ENCODE results near the gene SNX10. TPM values are rescaled to one million over a fixed set of nuclear protein-coding genes. Genes with fewer than 3 reads are reported as not detected.

The SNX10 gene
- total RNA-seq, 1 experiment from 2014 or later, result 16.2 TPM

GRCh38 chr7:26363465-26363864 lies 71.8 kb downstream of the SNX10 start:
- H3K36me3 ChIP-seq (replicated peaks; ENCODE audit: control insufficient read depth, insufficient read depth, low read length), result no peaks in the 10 kb centered on the region; the same call in 1 of the 2 replicates

GRCh38 chr7:26365077-26365900 lies 73.6 kb downstream of the SNX10 start:
- no peaks in the 10 kb centered on the region for H3K27me3 ChIP-seq (ENCODE audit: control insufficient read depth, insufficient read depth, low read length)
- H3K36me3 ChIP-seq (replicated peaks; ENCODE audit: control insufficient read depth, insufficient read depth, low read length), result no peaks in the 10 kb centered on the region; the same call in 1 of the 2 replicates
- H3K4me3 ChIP-seq (ENCODE audit: insufficient read depth, low read depth, low read length), result no peak overlapping the region
- no peak for DNase-seq

More at GRCh38 chr7:26363465-26363864, 71.8 kb downstream of the SNX10 start:
- H3K27me3 ChIP-seq (ENCODE audit: control insufficient read depth, insufficient read depth, low read length), result no peaks in the 10 kb centered on the region
- no peak for DNase-seq
- H3K4me3 ChIP-seq (ENCODE audit: insufficient read depth, low read depth, low read length), result no peak overlapping the region

- Histone ChIP-seq H3K27me3 (ENCODE audit: control insufficient read depth, insufficient read depth, low read length) (no peaks in the 10 kb centered on the region), H3K36me3 (replicated peaks; ENCODE audit: control insufficient read depth, insufficient read depth, low read length) (no peaks in the 10 kb centered on the region; the same call in 1 of the 2 replicates), H3K4me3 (ENCODE audit: insufficient read depth, low read depth, low read length) (no peak overlapping the region)
- no peak for DNase-seq
Measured at GRCh38 chr7:26365901-26366275, 74.2 kb downstream of the SNX10 start.

DNA sequence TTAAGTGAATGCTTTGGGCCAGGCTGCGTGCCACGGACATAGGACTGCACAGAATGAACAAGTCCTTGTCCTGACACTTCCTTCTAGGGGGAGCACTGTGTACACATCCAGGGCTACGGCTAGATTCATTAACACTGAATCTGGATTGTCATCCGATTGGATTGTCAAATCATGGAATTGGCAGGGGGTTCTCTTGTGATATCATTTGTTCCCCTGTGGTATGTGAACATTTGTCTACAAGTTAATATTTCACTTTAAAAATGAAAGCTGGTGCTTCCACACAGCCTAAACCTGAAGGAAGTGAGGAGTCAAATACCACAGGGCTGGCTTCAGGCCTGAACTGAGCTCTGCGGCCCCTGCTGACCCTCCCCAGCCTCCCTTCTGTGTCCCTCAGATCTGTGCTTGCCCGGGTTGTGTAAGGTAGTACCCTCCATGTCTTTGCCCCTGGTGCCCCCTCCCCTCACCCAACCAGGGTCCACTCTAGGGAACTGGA lies 75.6 kb downstream of the SNX10 start:
- DNase-seq, result no peak
- Histone ChIP-seq H3K27me3 (ENCODE audit: control insufficient read depth, insufficient read depth, low read length) (no peaks in the 10 kb centered on the region), H3K4me3 (ENCODE audit: insufficient read depth, low read depth, low read length) (no peak overlapping the region), H3K36me3 (replicated peaks; ENCODE audit: control insufficient read depth, insufficient read depth, low read length) (no peaks in the 10 kb centered on the region; the same call in 1 of the 2 replicates)

- Histone ChIP-seq H3K36me3 (replicated peaks; ENCODE audit: control insufficient read depth, insufficient read depth, low read length) (no peaks in the 10 kb centered on the region; the same call in 1 of the 2 replicates), H3K4me3 (ENCODE audit: insufficient read depth, low read depth, low read length) (no peak overlapping the region), H3K27me3 (ENCODE audit: control insufficient read depth, insufficient read depth, low read length) (no peaks in the 10 kb centered on the region)
- no peak for DNase-seq
Measured at GRCh38 chr7:26368542-26368941, 76.9 kb downstream of the SNX10 start.

DNA sequence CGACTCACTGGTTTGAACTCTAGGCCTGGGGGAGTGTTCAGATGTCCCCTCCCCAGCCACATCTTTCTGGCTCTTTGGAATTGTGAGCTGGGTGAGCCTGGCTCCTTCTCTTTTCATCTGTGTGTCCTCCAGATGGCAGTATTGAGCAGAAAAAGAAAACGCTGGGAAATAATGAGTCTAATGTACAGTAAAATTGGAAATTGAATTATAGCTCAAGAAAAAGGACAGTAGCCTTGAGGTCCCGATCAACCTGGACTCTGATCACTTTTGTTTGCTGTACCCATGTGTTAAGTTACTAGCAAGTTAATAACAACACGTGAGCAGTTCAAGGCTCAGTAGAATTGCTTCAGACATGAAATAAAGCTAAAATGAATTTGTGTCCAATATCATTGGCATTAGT lies 77.9 kb downstream of the SNX10 start:
- H3K27me3 ChIP-seq (ENCODE audit: control insufficient read depth, insufficient read depth, low read length), result no peaks in the 10 kb centered on the region
- no peaks in the 10 kb centered on the region; the same call in 1 of the 2 replicates for H3K36me3 ChIP-seq (replicated peaks; ENCODE audit: control insufficient read depth, insufficient read depth, low read length)
- peak; percentile 58 for DNase-seq
- H3K4me3 ChIP-seq (ENCODE audit: insufficient read depth, low read depth, low read length), result no peak overlapping the region

GRCh38 chr7:26370011-26370410 lies 78.3 kb downstream of the SNX10 start:
- Histone ChIP-seq H3K27me3 (ENCODE audit: control insufficient read depth, insufficient read depth, low read length) (no peaks in the 10 kb centered on the region), H3K36me3 (replicated peaks; ENCODE audit: control insufficient read depth, insufficient read depth, low read length) (no peaks in the 10 kb centered on the region; the same call in 1 of the 2 replicates), H3K4me3 (ENCODE audit: insufficient read depth, low read depth, low read length) (no peak overlapping the region)
- DNase-seq, result no peak

DNA sequence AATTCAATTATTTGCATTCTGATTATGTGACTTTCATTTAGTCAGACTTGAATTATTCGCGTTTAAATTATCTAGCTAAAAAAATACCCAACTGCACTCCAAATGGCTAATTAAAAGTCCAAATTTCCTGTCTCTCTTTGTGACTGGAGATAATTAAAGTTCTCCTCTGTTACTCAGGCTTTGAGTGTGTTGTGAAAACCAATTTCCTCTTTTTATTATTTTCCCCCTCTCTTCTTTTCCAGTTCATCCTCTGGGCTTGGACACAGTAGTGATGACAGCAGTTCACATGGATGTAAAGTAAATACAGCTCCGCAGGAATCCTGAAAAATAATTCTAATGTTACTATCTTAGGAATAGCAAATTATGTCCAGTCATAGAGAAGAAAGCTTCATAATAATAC lies 80.6 kb downstream of the SNX10 start:
- no peak for DNase-seq
- no peak overlapping the region for H3K4me3 ChIP-seq (ENCODE audit: insufficient read depth, low read depth, low read length)
- no peaks in the 10 kb centered on the region; the same call in 1 of the 2 replicates for H3K27me3 ChIP-seq (ENCODE audit: control insufficient read depth, insufficient read depth, low read length)

DNA sequence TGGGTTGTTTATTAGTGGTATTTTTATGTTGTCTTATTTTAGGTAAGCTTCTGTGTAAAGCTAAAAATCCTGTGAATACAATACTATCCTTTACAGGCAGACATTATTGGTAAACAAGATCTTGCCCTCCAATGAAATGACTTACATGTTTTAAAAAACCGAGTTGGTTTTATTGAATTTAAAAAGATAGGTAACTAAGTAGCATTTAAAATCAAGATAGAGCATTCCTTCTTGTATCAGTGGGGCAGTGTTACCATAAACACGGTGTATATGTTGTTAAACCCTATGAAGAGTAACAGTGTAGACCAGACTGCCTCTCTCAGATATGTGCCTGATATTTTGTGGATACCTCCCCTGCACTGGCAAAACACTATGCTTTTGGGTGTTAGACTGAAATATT lies 81.0 kb downstream of the SNX10 start:
- DNase-seq, result no peak
- Histone ChIP-seq H3K27me3 (ENCODE audit: control insufficient read depth, insufficient read depth, low read length) (no peaks in the 10 kb centered on the region; the same call in 1 of the 2 replicates), H3K4me3 (ENCODE audit: insufficient read depth, low read depth, low read length) (no peak overlapping the region), H3K36me3 (replicated peaks; ENCODE audit: control insufficient read depth, insufficient read depth, low read length) (no peaks in the 10 kb centered on the region)

More for the DNA sequence above, 80.6 kb downstream of the SNX10 start:
- H3K36me3 ChIP-seq (replicated peaks; ENCODE audit: control insufficient read depth, insufficient read depth, low read length), result no peaks in the 10 kb centered on the region

- no peak for DNase-seq
- H3K4me3 ChIP-seq (ENCODE audit: insufficient read depth, low read depth, low read length), result no peak overlapping the region
- H3K27me3 ChIP-seq (ENCODE audit: control insufficient read depth, insufficient read depth, low read length), result no peaks in the 10 kb centered on the region; the same call in 1 of the 2 replicates
- no peaks in the 10 kb centered on the region for H3K36me3 ChIP-seq (replicated peaks; ENCODE audit: control insufficient read depth, insufficient read depth, low read length)
Measured at GRCh38 chr7:26374647-26375373, 83.1 kb downstream of the SNX10 start.

DNA sequence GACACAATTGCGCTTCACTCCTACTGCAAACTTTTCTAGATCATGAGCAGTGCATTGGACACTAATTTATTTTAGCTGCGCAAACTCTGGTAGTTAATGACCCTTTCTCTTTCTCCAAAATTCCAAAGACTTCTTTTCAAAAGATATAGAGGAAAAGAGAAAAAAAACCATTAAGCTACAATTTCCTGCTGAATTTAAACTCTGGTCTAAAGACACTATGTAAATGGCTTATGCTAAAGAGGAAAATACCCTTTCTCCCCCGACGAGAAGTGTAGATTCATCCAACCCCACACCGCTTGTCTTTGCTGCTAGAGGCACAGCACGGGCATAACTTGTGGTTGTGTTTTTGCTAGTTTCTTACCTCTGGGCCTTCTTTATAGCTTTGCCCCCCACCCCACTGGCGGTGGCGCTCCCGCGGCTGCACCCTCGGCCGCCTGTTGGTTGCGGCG lies 84.1 kb downstream of the SNX10 start:
- no peaks in the 10 kb centered on the region; the same call in 1 of the 2 replicates for H3K27me3 ChIP-seq (ENCODE audit: control insufficient read depth, insufficient read depth, low read length)
- no peak for DNase-seq
- H3K36me3 ChIP-seq (replicated peaks; ENCODE audit: control insufficient read depth, insufficient read depth, low read length), result no peaks in the 10 kb centered on the region
- H3K4me3 ChIP-seq (ENCODE audit: insufficient read depth, low read depth, low read length), result peak overlapping the region; percentile 75

DNA sequence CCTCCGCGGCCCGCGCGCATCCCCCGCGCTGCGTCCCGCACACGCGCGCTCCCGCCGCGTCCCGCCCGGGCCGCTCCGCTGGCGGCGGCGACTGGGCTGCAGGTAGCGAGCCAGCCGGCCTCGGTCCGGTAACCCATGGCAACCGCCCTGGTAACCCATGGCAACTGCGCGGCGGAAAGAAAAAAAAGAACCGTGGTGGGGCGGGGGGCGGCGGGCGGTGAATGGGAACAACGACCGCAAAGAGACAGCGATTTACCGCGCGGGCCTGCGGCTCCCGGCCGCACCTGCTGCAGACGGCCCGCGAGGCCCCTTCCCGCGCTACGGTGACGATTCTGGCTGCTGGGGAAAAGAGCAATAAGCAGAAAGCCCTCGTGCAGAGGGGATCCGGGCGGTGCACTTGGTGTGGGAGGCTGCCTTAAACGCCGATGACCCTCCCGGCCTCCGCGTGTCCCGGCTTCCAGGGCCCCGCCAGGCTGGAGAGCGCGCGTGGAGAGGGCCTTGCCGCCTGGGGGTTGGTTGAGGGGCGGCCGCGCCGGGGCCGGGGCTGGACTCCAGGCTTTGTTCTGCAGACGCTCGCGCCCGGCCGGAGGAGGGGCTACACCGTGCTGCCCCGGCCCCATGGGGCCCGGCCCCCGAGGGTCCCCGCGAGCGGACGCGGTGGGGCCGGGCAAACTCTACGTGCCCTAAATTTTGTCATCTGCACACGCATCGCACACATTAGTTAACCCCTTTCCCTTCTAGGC lies 84.7 kb downstream of the SNX10 start:
- H3K36me3 ChIP-seq (replicated peaks; ENCODE audit: control insufficient read depth, insufficient read depth, low read length), result no peaks in the 10 kb centered on the region
- H3K4me3 ChIP-seq (ENCODE audit: insufficient read depth, low read depth, low read length), result peak overlapping the region; percentile 75
- H3K27me3 ChIP-seq (ENCODE audit: control insufficient read depth, insufficient read depth, low read length), result no peaks in the 10 kb centered on the region; the same call in 1 of the 2 replicates
- DNase-seq, result peak; percentile 91

GRCh38 chr7:26378016-26378415 lies 86.4 kb downstream of the SNX10 start:
- Histone ChIP-seq H3K27me3 (ENCODE audit: control insufficient read depth, insufficient read depth, low read length) (no peaks in the 10 kb centered on the region; the same call in 1 of the 2 replicates), H3K4me3 (ENCODE audit: insufficient read depth, low read depth, low read length) (no peak overlapping the region), H3K36me3 (replicated peaks; ENCODE audit: control insufficient read depth, insufficient read depth, low read length) (no peaks in the 10 kb centered on the region)
- DNase-seq, result no peak

GRCh38 chr7:26379711-26380110 lies 88.0 kb downstream of the SNX10 start:
- no peak overlapping the region for H3K4me3 ChIP-seq (ENCODE audit: insufficient read depth, low read depth, low read length)
- no peak for DNase-seq
- H3K27me3 ChIP-seq (ENCODE audit: control insufficient read depth, insufficient read depth, low read length), result no peaks in the 10 kb centered on the region; the same call in 1 of the 2 replicates
- no peaks in the 10 kb centered on the region for H3K36me3 ChIP-seq (replicated peaks; ENCODE audit: control insufficient read depth, insufficient read depth, low read length)

Measured in H7 (cell line).